Erythroblast (primary cell): ENCODE data around the gene RANBP17.

Experiments
- GATA1 ChIP-seq: IDR thresholded peaks from 2 replicates; pipeline ENCODE4 v1.6.1; 2011; ENCODE audit warnings: low read depth, mild to moderate bottlenecking, control low read depth, low read length, moderate library complexity
- POLR2A ChIP-seq: IDR thresholded peaks from 2 replicates; pipeline ENCODE4 v1.6.1; 2011; ENCODE audit warnings: mild to moderate bottlenecking, low read length

DNA sequence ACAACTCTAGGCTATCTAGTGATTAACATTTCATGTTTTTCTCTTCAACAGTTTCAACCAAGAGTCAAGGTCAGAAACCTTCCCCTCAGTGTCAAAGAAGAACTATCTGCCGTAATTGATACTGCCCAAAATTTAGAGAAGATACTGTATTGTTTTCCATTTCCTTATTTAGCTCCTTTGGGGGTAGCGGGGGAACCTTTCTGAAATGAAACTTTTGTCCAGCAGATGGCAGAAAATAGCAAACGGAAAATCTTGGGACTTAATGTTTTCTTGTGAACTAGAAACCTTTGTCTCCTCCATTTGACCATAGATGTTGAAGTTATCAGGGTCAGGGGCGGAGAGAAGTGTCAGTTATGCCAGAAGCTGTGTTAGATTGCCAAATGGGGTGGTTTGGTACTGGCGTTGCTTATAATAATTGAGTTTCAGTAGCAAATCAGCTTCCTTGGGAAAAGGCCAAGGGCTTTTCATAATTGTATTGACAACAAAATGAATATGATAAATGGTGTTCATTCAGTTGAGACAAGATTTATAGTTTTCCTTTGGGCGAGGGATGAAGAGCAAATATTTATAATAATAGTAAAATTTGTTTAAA is 345.5 kb downstream of the RANBP17 start:
- no peak for TF ChIP-seq POLR2A
- no peak for TF ChIP-seq GATA1
